IMR-90 (cell line): Measurements from ENCODE around the gene NDST3. TPM values are rescaled to one million over a fixed set of nuclear protein-coding genes. Genes with fewer than 3 reads are reported as not detected.

ENCODE experiments used
- ATAC-seq: fragments of 200-7000 bp; cut with Tn5 transposase; 2 replicates; pipeline ENCODE4 v1.9.1; 2020; ENCODE audit warnings: low read depth, mild to moderate bottlenecking, moderate library complexity
- BruUV-seq: library from RNA; stranded (reverse); fragments of 400-500 nt; replicated peaks from 2 replicates; lab custom pipeline; 2021; lab: Mats Ljungman, UMichigan
- CTCF ChIA-PET: fragments of 300-600 bp; formaldehyde crosslinking; extraction: SDS; loops from one replicate; lab custom pipeline; 2021; ENCODE audit warnings: antibody characterized with exemption; lab: Yijun Ruan, JAX
- POLR2A ChIA-PET: fragments of 300-600 bp; sonication (Branson Sonifier 250); formaldehyde crosslinking; loops from one replicate; lab custom pipeline; 2022; ENCODE audit warnings: antibody characterized with exemption; ENCODE audit not compliant: unreplicated experiment; lab: Charles Lee
- DNase-seq: peaks from one replicate; pipeline ENCODE4 v3.0.0; 2013
- H2AFZ ChIP-seq: replicated peaks from 2 replicates; pipeline ENCODE3; 2013; ENCODE audit warnings: low read length, mild to moderate bottlenecking; ENCODE audit not compliant: poor library complexity
- H2AK5ac ChIP-seq: 2 replicates; pipeline ENCODE4 v1.6.1; 2013; ENCODE audit warnings: low read depth, low read length, inconsistent platforms
- H2AK9ac ChIP-seq: replicated peaks from 2 replicates; pipeline ENCODE3; 2013; ENCODE audit warnings: mild to moderate bottlenecking, low read depth, low read length, moderate library complexity; ENCODE audit not compliant: poor library complexity
- H2BK120ac ChIP-seq: 2 replicates; pipeline ENCODE4 v1.6.1; 2013; ENCODE audit warnings: low read depth, low read length, inconsistent platforms
- H2BK15ac ChIP-seq: 3 replicates; pipeline ENCODE4 v1.6.1; 2013; ENCODE audit warnings: low read depth, low read length, inconsistent platforms
- H2BK20ac ChIP-seq: 2 replicates; pipeline ENCODE4 v1.6.1; 2013; ENCODE audit warnings: low read depth, mild to moderate bottlenecking, inconsistent platforms, low read length, moderate library complexity
- H2BK5ac ChIP-seq: 2 replicates; pipeline ENCODE4 v1.6.1; 2013; ENCODE audit warnings: mild to moderate bottlenecking, low read depth, low read length, inconsistent platforms; ENCODE audit not compliant: poor library complexity, severe bottlenecking
- H3K14ac ChIP-seq: replicated peaks from 2 replicates; pipeline ENCODE4 v1.6.1; 2013; ENCODE audit warnings: low read depth, low read length, inconsistent platforms
- H3K18ac ChIP-seq: 2 replicates; pipeline ENCODE4 v1.6.1; 2013; ENCODE audit warnings: low read depth, low read length, control low read depth
- H3K23ac ChIP-seq: 2 replicates; pipeline ENCODE4 v1.6.1; 2013; ENCODE audit warnings: low read depth, low read length, inconsistent platforms
- H3K27ac ChIP-seq: 2 replicates; pipeline ENCODE4 v1.5.1; 2013; ENCODE audit warnings: mild to moderate bottlenecking, control low read depth, low read length; ENCODE audit not compliant: insufficient read depth
- H3K27me3 ChIP-seq: 2 replicates; pipeline ENCODE4 v1.6.1; 2013; ENCODE audit warnings: low read length; ENCODE audit not compliant: control insufficient read depth, insufficient read depth
- H3K36me3 ChIP-seq: 2 replicates; pipeline ENCODE4 v1.6.1; 2013; ENCODE audit warnings: low read length, mixed read lengths; ENCODE audit not compliant: control insufficient read depth, insufficient read depth
- H3K4ac ChIP-seq: 2 replicates; pipeline ENCODE4 v1.6.1; 2013; ENCODE audit warnings: low read depth, low read length, inconsistent platforms
- H3K4me1 ChIP-seq: 2 replicates; pipeline ENCODE4 v1.6.1; 2013; ENCODE audit warnings: low read length, mixed read lengths; ENCODE audit not compliant: control insufficient read depth, insufficient read depth
- H3K4me2 ChIP-seq: 2 replicates; pipeline ENCODE4 v1.6.1; 2013; ENCODE audit warnings: low read depth, mild to moderate bottlenecking, control low read depth, low read length, moderate library complexity
- H3K4me3 ChIP-seq: 2 replicates; pipeline ENCODE4 v1.5.1; 2013; ENCODE audit warnings: low read depth, mild to moderate bottlenecking, control low read depth, low read length, moderate library complexity; ENCODE audit not compliant: insufficient read depth
- H3K56ac ChIP-seq: 2 replicates; pipeline ENCODE4 v1.6.1; 2013; ENCODE audit warnings: low read length, inconsistent platforms; ENCODE audit not compliant: insufficient read depth; ENCODE audit errors: extremely low read depth
- H3K79me1 ChIP-seq, 2 experiments: 2 replicates each; pipeline ENCODE4 v1.6.1; 2013; ENCODE audit warnings: low read length in 2 of 2, inconsistent platforms in 1 of 2, low read depth in 1 of 2
- H3K9ac ChIP-seq: 2 replicates; pipeline ENCODE4 v1.6.1; 2013; ENCODE audit warnings: low read depth, low read length, control low read depth
- H3K9me1 ChIP-seq: 2 replicates; pipeline ENCODE4 v1.6.1; 2013; ENCODE audit warnings: low read length, inconsistent platforms; ENCODE audit not compliant: insufficient read depth
- H3K9me3 ChIP-seq: 2 replicates; pipeline ENCODE4 v1.6.1; 2013; ENCODE audit warnings: low read length; ENCODE audit not compliant: control insufficient read depth, insufficient read depth
- H4K20me1 ChIP-seq: 2 replicates; pipeline ENCODE4 v1.6.1; 2013; ENCODE audit warnings: low read length, inconsistent platforms; ENCODE audit not compliant: insufficient read depth
- H4K5ac ChIP-seq: 2 replicates; pipeline ENCODE4 v1.6.1; 2013; ENCODE audit warnings: mild to moderate bottlenecking, low read depth, low read length, control low read depth
- H4K8ac ChIP-seq, 2 experiments: 2 replicates each; pipeline ENCODE4 v1.6.1; 2013; ENCODE audit warnings: low read depth in 2 of 2, low read length in 2 of 2, control low read depth in 1 of 2, inconsistent platforms in 1 of 2
- H4K91ac ChIP-seq: 2 replicates; pipeline ENCODE4 v1.6.1; 2013; ENCODE audit warnings: low read depth, low read length, inconsistent platforms; ENCODE audit not compliant: insufficient read depth
- BHLHE40 ChIP-seq: fragments of 150-350 bp; IDR thresholded peaks from 2 replicates; pipeline ENCODE4 v1.6.1; 2016; ENCODE audit warnings: mild to moderate bottlenecking, low read depth, low read length
- CEBPB ChIP-seq: IDR thresholded peaks from 2 replicates; pipeline ENCODE4 v1.6.1; 2012; ENCODE audit warnings: low read depth, low read length, improper control_type of control experiment
- CHD1 ChIP-seq: IDR thresholded peaks from 2 replicates; pipeline ENCODE4 v1.6.1; 2012; ENCODE audit warnings: low read depth, low read length, improper control_type of control experiment
- CTCF ChIP-seq: conservative IDR thresholded peaks from 2 replicates; pipeline ENCODE4 v1.5.1; 2012; ENCODE audit warnings: mild to moderate bottlenecking, low read depth, low read length, improper control_type of control experiment
- ELK1 ChIP-seq: fragments of 150-350 bp; IDR thresholded peaks from 2 replicates; pipeline ENCODE4 v1.6.1; 2016; ENCODE audit warnings: low read depth, mild to moderate bottlenecking, low read length, moderate library complexity, borderline replicate concordance
- FOS ChIP-seq: fragments of 150-350 bp; IDR thresholded peaks from 2 replicates; pipeline ENCODE4 v1.6.1; 2016; ENCODE audit warnings: low read depth, low read length
- MAZ ChIP-seq: IDR thresholded peaks from 2 replicates; pipeline ENCODE4 v1.6.1; 2012; ENCODE audit warnings: low read depth, mild to moderate bottlenecking, low read length, improper control_type of control experiment, moderate library complexity, borderline replicate concordance
- MXI1 ChIP-seq: IDR thresholded peaks from 2 replicates; pipeline ENCODE4 v1.6.1; 2012; ENCODE audit warnings: low read depth, mild to moderate bottlenecking, low read length, moderate library complexity, borderline replicate concordance
- NFE2L2 ChIP-seq: fragments of 150-350 bp; IDR thresholded peaks from 2 replicates; pipeline ENCODE4 v1.6.1; 2016; ENCODE audit warnings: low read depth, mild to moderate bottlenecking, low read length
- POLR2A ChIP-seq: IDR thresholded peaks from 2 replicates; pipeline ENCODE4 v1.6.1; 2012; ENCODE audit warnings: mild to moderate bottlenecking, low read depth, low read length
- RAD21 ChIP-seq: IDR thresholded peaks from 2 replicates; pipeline ENCODE4 v1.6.1; 2012; ENCODE audit warnings: low read length, improper control_type of control experiment
- RCOR1 ChIP-seq: IDR thresholded peaks from 2 replicates; pipeline ENCODE4 v1.6.1; 2012; ENCODE audit warnings: mild to moderate bottlenecking, low read length, improper control_type of control experiment; ENCODE audit not compliant: insufficient replicate concordance
- RFX5 ChIP-seq: IDR thresholded peaks from 2 replicates; pipeline ENCODE4 v1.8.0; 2012; ENCODE audit warnings: low read depth, mild to moderate bottlenecking, low read length, moderate library complexity
- SMC3 ChIP-seq: fragments of 150-350 bp; IDR thresholded peaks from 2 replicates; pipeline ENCODE4 v1.6.1; 2016; ENCODE audit warnings: low read depth, mild to moderate bottlenecking, antibody characterized with exemption, low read length, moderate library complexity
- USF2 ChIP-seq: fragments of 150-350 bp; IDR thresholded peaks from 2 replicates; pipeline ENCODE4 v1.6.1; 2017; ENCODE audit warnings: mild to moderate bottlenecking, antibody characterized with exemption, low read length, low read depth
- WGBS, 2 experiments: methylation state at CpG; one replicate each; pipeline versions ENCODE4 v1.1.5 to v1.1.7; 2013; ENCODE audit warnings: missing lambda C conversion rate in 2 of 2; ENCODE audit not compliant: insufficient read length in 1 of 2; ENCODE audit errors: extremely low coverage in 2 of 2; 5-methylcytosine and 5-hydroxymethylcytosine counted together
- dilution Hi-C: fragments of 300-500 bp; cut with HindIII; formaldehyde crosslinking; loops from one replicate; pipeline ENCODE4 v1.14.3; 2018; ENCODE audit warnings: low sequenced_read_pairs; ENCODE audit not compliant: unreplicated experiment
- in situ Hi-C: fragments of 300-500 bp; cut with MboI; formaldehyde crosslinking; loops from 3 replicates; pipeline ENCODE4 v1.14.3; 2019; ENCODE audit warnings: low sequenced_read_pairs, inconsistent platforms, mixed read lengths
- intact Hi-C: fragments of 100-400 bp; cut with micrococcal nuclease; formaldehyde crosslinking; loops from 2 replicates; pipeline ENCODE4 v1.10.0; 2022
- polyA plus RNA-seq, 3 experiments: library from polyadenylated mRNA; depleted of rRNA; stranded (reverse); fragments of >200 nt; gene quantifications; 2 replicates each; pipeline ENCODE4 v1.2.3, GENCODE V29; 2012; ENCODE audit warnings: low replicate concordance in 1 of 3
- total RNA-seq: library from RNA; depleted of rRNA; stranded (reverse); fragments of >200 nt; gene quantifications from 2 replicates; pipeline ENCODE4 v1.2.3, GENCODE V29; 2012

NDST3 gene
- total and polyA plus RNA-seq, 2 of the 4 experiments (the other 2 are of a cell fraction), result 0.10 to 0.18 TPM

GRCh38 chr4:118037955-118038354 lies 3.7 kb downstream of the NDST3 start (continued):
- TF ChIP-seq NFE2L2 (no peak), MAZ (no peak), SMC3 (no peak)

- H3K23ac ChIP-seq, result no peak overlapping the region
- no peaks in the 10 kb centered on the region for H4K20me1 ChIP-seq
- no peak overlapping the region for H2BK120ac ChIP-seq
- H4K5ac ChIP-seq, result no peak overlapping the region
- no TSS peak for BruUV-seq
- H2BK5ac ChIP-seq, result no peak overlapping the region
- no peak overlapping the region for H3K27ac ChIP-seq
- no peak overlapping the region for H4K91ac ChIP-seq
- dilution Hi-C loops, result no loop called here
- no peak overlapping the region for H3K14ac ChIP-seq
- no peak overlapping the region for H3K4ac ChIP-seq
- no peak overlapping the region for H2BK15ac ChIP-seq
- no peak overlapping the region for H4K8ac ChIP-seq
- CTCF ChIA-PET, result no interaction called here
- no peak overlapping the region for H2AFZ ChIP-seq
- no CpG with 5 or more reads among the region's 2 CpGs for WGBS, 2 experiments
- H3K36me3 ChIP-seq, result no peaks in the 10 kb centered on the region
- intact Hi-C loops, result no loop called here
- H3K9me3 ChIP-seq, result no peaks in the 10 kb centered on the region
- POLR2A ChIA-PET, result no interaction called here
- no peaks in the 10 kb centered on the region for H3K9me1 ChIP-seq
- no peak overlapping the region for H3K18ac ChIP-seq
- H3K27me3 ChIP-seq, result no peaks in the 10 kb centered on the region
- H2BK20ac ChIP-seq, result no peak overlapping the region
- no peak overlapping the region for H3K4me2 ChIP-seq
- H3K4me1 ChIP-seq, result no peaks in the 10 kb centered on the region
- H3K4me3 ChIP-seq, result no peak overlapping the region
- no peak overlapping the region for H3K9ac ChIP-seq
- H2AK5ac ChIP-seq, result no peak overlapping the region
- DNase-seq, result no peak
- no peak for ATAC-seq
- H3K79me1 ChIP-seq, result no peaks in the 10 kb centered on the region
- H3K56ac ChIP-seq, result no peak overlapping the region
- in situ Hi-C loops, result loop anchor here (25.0 kb wide), 1 partner anchor 909 kb away; no protein-coding TSS in a partner anchor
- no peak overlapping the region for H2AK9ac ChIP-seq
- TF ChIP-seq CEBPB (no peak), RCOR1 (no peak), RAD21 (no peak), ELK1 (no peak), MXI1 (no peak), FOS (no peak), CHD1 (no peak), SMC3 (no peak), POLR2A (no peak), USF2 (no peak), BHLHE40 (no peak), MAZ (no peak), NFE2L2 (no peak), CTCF (no peak), RFX5 (no peak)
These were observed 12.0 kb downstream of the NDST3 start for GRCh38 chr4:118046323-118046722.
